Endodermal cell (in vitro differentiated cells): Measurements from ENCODE around the gene PLRG1. TPM values are rescaled to one million over a fixed set of nuclear protein-coding genes. Genes with fewer than 3 reads are reported as not detected.

Experiments used
- DNase-seq: peaks from one replicate; pipeline ENCODE4 v3.0.0-alpha.2; 2017
- H3K27ac ChIP-seq: 2 replicates; pipeline ENCODE4 v1.5.1; 2013; ENCODE audit warnings: mild to moderate bottlenecking, low read depth, low read length, moderate library complexity
- H3K27me3 ChIP-seq: 2 replicates; pipeline ENCODE4 v1.6.1; 2013; ENCODE audit warnings: mild to moderate bottlenecking, low read length, moderate library complexity; ENCODE audit not compliant: insufficient read depth, control insufficient read depth, poor library complexity, severe bottlenecking
- H3K36me3 ChIP-seq: 2 replicates; pipeline ENCODE4 v1.7.0; 2013; ENCODE audit warnings: mild to moderate bottlenecking, low read length, moderate library complexity; ENCODE audit not compliant: control insufficient read depth, insufficient read depth
- H3K4me1 ChIP-seq: one replicate; pipeline ENCODE4 v1.7.0; 2013; ENCODE audit warnings: low read length; ENCODE audit not compliant: control insufficient read depth, insufficient read depth
- H3K4me3 ChIP-seq: 2 replicates; pipeline ENCODE4 v1.5.1; 2013; ENCODE audit warnings: mild to moderate bottlenecking, low read length, moderate library complexity
- H3K9ac ChIP-seq: 2 replicates; pipeline ENCODE4 v1.6.1; 2013; ENCODE audit warnings: mild to moderate bottlenecking, low read length, moderate library complexity; ENCODE audit not compliant: poor library complexity, severe bottlenecking; ENCODE audit errors: extremely low read depth
- H3K9me3 ChIP-seq: 2 replicates; pipeline ENCODE4 v1.6.1; 2013; ENCODE audit warnings: mild to moderate bottlenecking, low read length, moderate library complexity; ENCODE audit not compliant: control insufficient read depth
- H3K27ac Mint-ChIP-seq: 2 replicates; pipeline ENCODE4 v1.8.0; 2020; ENCODE audit warnings: mixed read lengths
- H3K27me3 Mint-ChIP-seq: 2 replicates; pipeline ENCODE4 v1.8.0; 2021; ENCODE audit warnings: mild to moderate bottlenecking, mixed read lengths; ENCODE audit not compliant: insufficient read depth
- H3K36me3 Mint-ChIP-seq: 2 replicates; pipeline ENCODE4 v1.8.0; 2020; ENCODE audit warnings: low read depth, mixed read lengths
- H3K4me1 Mint-ChIP-seq: 2 replicates; pipeline ENCODE4 v1.8.0; 2020; ENCODE audit warnings: mixed read lengths
- H3K4me3 Mint-ChIP-seq: 2 replicates; pipeline ENCODE4 v1.8.0; 2020; ENCODE audit warnings: mild to moderate bottlenecking, moderate library complexity, mixed read lengths
- H3K9me3 Mint-ChIP-seq: 2 replicates; pipeline ENCODE4 v1.8.0; 2020; ENCODE audit warnings: mild to moderate bottlenecking, mixed read lengths
- WGBS, 2 experiments: methylation state at CpG; one replicate each; pipeline versions ENCODE4 v1.1.5 to v1.1.7; 2013; ENCODE audit warnings: missing lambda C conversion rate in 2 of 2, mixed read lengths in 1 of 2; ENCODE audit not compliant: insufficient coverage in 1 of 2, insufficient read length in 1 of 2; 5-methylcytosine and 5-hydroxymethylcytosine counted together
- total RNA-seq, 2 donors: library from RNA; stranded (reverse); fragmentation: NEBNext Ultra II Directional in 1 of 2; extraction: Animal tissue kit (Norgen Biotek cat#: 25700) in 1 of 2; gene quantifications; 2 replicates in 1 of 2; 3 replicates in 1 of 2; pipeline ENCODE4 v1.2.1, GENCODE V29; 2021
- TF ChIP-seq, protein P1 (sequence below): fragments of 200-600 bp; sonication (generic); conservative IDR thresholded peaks from 2 replicates; pipeline ENCODE4 v1.5.0; 2021; ENCODE audit warnings: antibody characterized with exemption, mild to moderate bottlenecking

PLRG1 gene
- total RNA-seq, 2 donors from 2014 or later: 132 to 235 TPM

DNA sequence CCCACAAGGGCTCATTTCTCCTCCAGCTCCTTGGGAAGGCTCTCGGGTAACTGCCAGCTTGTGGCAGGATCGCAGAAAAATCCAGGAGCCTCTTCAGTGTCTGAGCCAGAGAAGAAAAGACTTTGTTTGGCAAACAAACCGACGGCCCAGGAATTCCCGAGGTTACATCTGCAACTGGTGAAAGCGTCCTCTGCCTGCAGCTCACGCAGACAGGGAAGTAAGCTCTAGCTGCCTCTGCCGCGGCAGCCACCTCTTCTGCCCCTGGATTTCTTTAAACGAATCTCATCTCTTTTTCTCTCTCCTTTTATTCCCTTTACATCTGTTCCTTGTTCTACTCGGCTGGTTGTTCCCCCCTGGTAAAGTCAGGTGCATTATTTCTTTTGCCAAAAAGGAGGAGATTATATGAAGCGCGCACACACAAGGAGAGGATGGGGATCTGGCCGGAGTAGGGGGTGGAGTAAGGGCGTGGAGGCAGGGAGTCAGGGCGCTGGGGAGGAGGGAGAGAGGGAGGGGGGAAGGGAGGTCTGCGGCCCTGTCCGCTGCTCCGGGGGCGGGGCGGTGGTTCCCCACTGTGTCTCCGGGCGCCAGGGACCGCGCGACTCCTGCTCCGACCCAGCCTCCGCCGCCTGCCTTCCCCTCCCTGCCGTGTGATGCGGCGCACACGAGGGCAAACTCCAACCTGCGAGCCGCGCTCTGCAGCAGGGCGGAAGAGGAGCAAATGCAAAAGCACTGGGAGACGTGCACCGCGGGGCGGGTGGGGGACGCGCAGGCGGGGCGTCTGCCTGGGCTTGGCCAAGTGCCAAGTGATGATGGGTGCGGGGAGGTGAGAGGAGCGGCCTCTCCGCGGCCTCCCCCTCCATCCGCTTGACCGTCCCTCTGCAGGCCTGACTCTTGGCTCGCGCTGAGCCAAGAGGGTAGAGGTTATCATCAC, 58.6 kb downstream of the PLRG1 start, which contains the start of gene DCHS2:
DCHS2 (minus strand) TSS at position 459 of the 931 bp plus-strand sequence; CDS start at position 15, 444 bp downstream.
- WGBS, 2 experiments: 1 to 4% methylated on average over 11 to 53 of the region's 53 CpGs
- peaks cover 26% of the 10 kb centered on the region for H3K27me3 Mint-ChIP-seq
- peak within 1 kb of the TSS; percentile 76 for H3K4me3 ChIP-seq
- H3K9me3 ChIP-seq: no peaks in the 10 kb centered on the region
- no peaks in the 10 kb centered on the region for H3K36me3 Mint-ChIP-seq
- no peak within 1 kb of the TSS for H3K27ac ChIP-seq
- peaks cover 88% of the 10 kb centered on the region for H3K27me3 ChIP-seq
- H3K4me1 ChIP-seq: no peaks in the 10 kb centered on the region
- no peak within 1 kb of the TSS for H3K27ac Mint-ChIP-seq
- peaks cover 6% of the 10 kb centered on the region for H3K4me1 Mint-ChIP-seq
- TF ChIP-seq, protein P1, sequence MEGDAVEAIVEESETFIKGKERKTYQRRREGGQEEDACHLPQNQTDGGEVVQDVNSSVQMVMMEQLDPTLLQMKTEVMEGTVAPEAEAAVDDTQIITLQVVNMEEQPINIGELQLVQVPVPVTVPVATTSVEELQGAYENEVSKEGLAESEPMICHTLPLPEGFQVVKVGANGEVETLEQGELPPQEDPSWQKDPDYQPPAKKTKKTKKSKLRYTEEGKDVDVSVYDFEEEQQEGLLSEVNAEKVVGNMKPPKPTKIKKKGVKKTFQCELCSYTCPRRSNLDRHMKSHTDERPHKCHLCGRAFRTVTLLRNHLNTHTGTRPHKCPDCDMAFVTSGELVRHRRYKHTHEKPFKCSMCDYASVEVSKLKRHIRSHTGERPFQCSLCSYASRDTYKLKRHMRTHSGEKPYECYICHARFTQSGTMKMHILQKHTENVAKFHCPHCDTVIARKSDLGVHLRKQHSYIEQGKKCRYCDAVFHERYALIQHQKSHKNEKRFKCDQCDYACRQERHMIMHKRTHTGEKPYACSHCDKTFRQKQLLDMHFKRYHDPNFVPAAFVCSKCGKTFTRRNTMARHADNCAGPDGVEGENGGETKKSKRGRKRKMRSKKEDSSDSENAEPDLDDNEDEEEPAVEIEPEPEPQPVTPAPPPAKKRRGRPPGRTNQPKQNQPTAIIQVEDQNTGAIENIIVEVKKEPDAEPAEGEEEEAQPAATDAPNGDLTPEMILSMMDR: no peak
- no peaks in the 10 kb centered on the region for H3K36me3 ChIP-seq
- peaks cover 4% of the 10 kb centered on the region for H3K9me3 Mint-ChIP-seq
- DNase-seq: peak; percentile 86
- no peak within 1 kb of the TSS for H3K9ac ChIP-seq
- peak within 1 kb of the TSS; percentile 49 for H3K4me3 Mint-ChIP-seq

DNA sequence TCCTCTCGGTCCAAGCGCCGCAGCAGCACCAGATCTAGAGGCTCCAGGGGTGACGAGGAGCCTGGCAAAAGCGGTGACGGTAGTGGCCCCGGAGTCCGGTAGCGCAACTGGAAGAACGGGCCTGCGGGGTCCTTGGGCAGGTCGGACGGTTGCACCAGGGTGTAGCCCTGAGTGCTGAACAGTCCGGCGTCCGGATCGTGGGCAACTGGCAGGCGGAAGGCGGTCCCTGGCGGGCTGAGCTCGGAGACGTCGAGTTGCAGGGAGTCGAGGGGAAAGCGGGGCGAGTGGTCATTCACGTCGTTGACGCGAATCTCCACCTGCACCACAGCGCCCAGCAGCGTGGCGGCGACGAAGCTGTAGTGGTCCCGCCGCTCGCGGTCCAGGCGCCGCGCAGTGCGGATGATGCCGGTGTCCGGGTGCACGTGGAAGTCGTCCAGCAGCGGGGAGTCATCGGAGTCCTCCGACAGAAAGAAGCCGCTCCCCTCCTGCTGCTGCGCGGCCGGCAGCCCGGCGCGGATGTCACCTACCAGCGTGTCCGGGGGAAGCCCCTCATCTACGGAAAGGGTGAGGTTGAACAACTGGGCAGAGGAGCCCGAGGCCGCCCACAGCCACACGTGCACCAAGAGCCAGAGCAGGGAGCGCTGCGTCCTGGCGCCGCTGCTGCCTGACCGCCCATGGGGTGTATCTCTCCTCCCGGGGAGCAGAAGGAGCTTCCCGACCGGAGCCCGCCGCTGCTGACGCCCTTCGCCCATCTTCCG, 59.4 kb downstream of the PLRG1 start:
- H3K4me3 Mint-ChIP-seq: peak overlapping the region; percentile 49
- TF ChIP-seq, protein P1: no peak
- peaks cover 6% of the 10 kb centered on the region for H3K4me1 Mint-ChIP-seq
- Histone ChIP-seq H3K27ac (no peak overlapping the region), H3K4me3 (peak overlapping the region; percentile 76), H3K27me3 (peaks cover 95% of the 10 kb centered on the region), H3K9ac (no peak overlapping the region), H3K9me3 (no peaks in the 10 kb centered on the region), H3K4me1 (no peaks in the 10 kb centered on the region), H3K36me3 (no peaks in the 10 kb centered on the region)
- peaks cover 21% of the 10 kb centered on the region for H3K27me3 Mint-ChIP-seq
- DNase-seq: no peak
- WGBS, 2 experiments: 6 to 7% methylated on average over 29 to 76 of the region's 76 CpGs
- no peak overlapping the region for H3K27ac Mint-ChIP-seq
- H3K36me3 Mint-ChIP-seq: no peaks in the 10 kb centered on the region
- peaks cover 4% of the 10 kb centered on the region for H3K9me3 Mint-ChIP-seq

DNA sequence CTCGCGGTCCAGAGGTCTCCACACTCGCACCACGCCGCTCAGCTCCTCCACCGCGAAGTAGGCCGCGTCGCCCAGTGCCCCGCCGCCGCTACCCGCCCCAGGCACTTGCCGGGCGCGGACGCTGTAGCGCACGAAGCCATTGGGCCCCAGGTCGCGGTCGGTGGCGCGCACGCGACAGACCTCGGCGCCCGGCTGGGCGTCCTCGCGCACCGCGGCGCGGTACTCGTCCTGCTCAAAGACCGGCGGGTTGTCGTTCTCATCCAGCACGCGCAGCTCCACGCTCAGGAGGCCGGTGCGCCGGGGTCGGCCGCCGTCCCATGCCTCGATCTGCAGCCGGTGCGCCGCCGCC, 60.0 kb downstream of the PLRG1 start:
- no peaks in the 10 kb centered on the region for H3K36me3 Mint-ChIP-seq
- no peaks in the 10 kb centered on the region for H3K36me3 ChIP-seq
- peaks cover 6% of the 10 kb centered on the region for H3K4me1 Mint-ChIP-seq
- H3K27me3 ChIP-seq: peaks cover 100% of the 10 kb centered on the region
- WGBS, 2 experiments: 20 to 80% methylated on average over 5 to 55 of the region's 55 CpGs
- no peak overlapping the region for H3K27ac Mint-ChIP-seq
- H3K27me3 Mint-ChIP-seq: peaks cover 18% of the 10 kb centered on the region
- H3K27ac ChIP-seq: no peak overlapping the region
- H3K4me1 ChIP-seq: no peaks in the 10 kb centered on the region
- DNase-seq: peak; percentile 83
- H3K9ac ChIP-seq: no peak overlapping the region
- peaks cover 4% of the 10 kb centered on the region for H3K9me3 Mint-ChIP-seq
- H3K4me3 Mint-ChIP-seq: peak overlapping the region; percentile 49
- no peak overlapping the region for H3K4me3 ChIP-seq
- TF ChIP-seq, protein P1: no peak
- no peaks in the 10 kb centered on the region for H3K9me3 ChIP-seq
